Activated naive CD8-positive, alpha-beta T cell treated with anti-CD3 and anti-CD28 coated beads for 36 hours (primary cell): ENCODE data around the gene RAB11FIP5. TPM values are rescaled to one million over a fixed set of nuclear protein-coding genes. Genes with fewer than 3 reads are reported as not detected.
"Not testable (repeated sequence)": the region's sequence is repeated elsewhere in the genome, so short reads cannot be mapped to it uniquely, and the experiment has no call there.

Source experiments
- DNase-seq: peaks from one replicate; pipeline ENCODE4 v3.0.0; 2021
- H3K27ac Mint-ChIP-seq: one replicate; pipeline ENCODE4 v1.8.0; 2022; ENCODE audit warnings: mild to moderate bottlenecking, moderate library complexity, mixed read lengths
- H3K27me3 Mint-ChIP-seq: one replicate; pipeline ENCODE4 v1.8.0; 2022; ENCODE audit warnings: mild to moderate bottlenecking, mixed read lengths
- H3K36me3 Mint-ChIP-seq: one replicate; pipeline ENCODE4 v1.8.0; 2021; ENCODE audit warnings: mild to moderate bottlenecking, mixed read lengths
- H3K4me1 Mint-ChIP-seq: one replicate; pipeline ENCODE4 v1.8.0; 2021; ENCODE audit warnings: mixed read lengths
- H3K4me3 Mint-ChIP-seq: one replicate; pipeline ENCODE4 v1.8.0; 2022; ENCODE audit warnings: mild to moderate bottlenecking, moderate library complexity, mixed read lengths
- H3K9me3 Mint-ChIP-seq: one replicate; pipeline ENCODE4 v1.8.0; 2022; ENCODE audit warnings: mixed read lengths
- total RNA-seq, 2 experiments: library from RNA; stranded (reverse); gene quantifications; one replicate each; pipeline ENCODE4 v1.2.3, GENCODE V29; 2021

The RAB11FIP5 gene
- total RNA-seq, 2 experiments from 2014 or later = 4.0 to 4.3 TPM

- Mint-ChIP-seq H3K27me3 (no peaks in the 10 kb centered on the region), H3K36me3 (no peaks in the 10 kb centered on the region)
Measured at GRCh38 chr2:73099486-73099885, 13.3 kb downstream of the RAB11FIP5 start.

GRCh38 chr2:73095910-73096309 lies 16.8 kb downstream of the RAB11FIP5 start:
- Mint-ChIP-seq H3K27me3 (no peaks in the 10 kb centered on the region), H3K27ac (no peak overlapping the region), H3K9me3 (no peaks in the 10 kb centered on the region), H3K36me3 (no peaks in the 10 kb centered on the region), H3K4me1 (no peaks in the 10 kb centered on the region), H3K4me3 (no peak overlapping the region)
- no peak for DNase-seq

More at GRCh38 chr2:73099486-73099885, 13.3 kb downstream of the RAB11FIP5 start:
- no peak for DNase-seq
- no peak overlapping the region for H3K27ac Mint-ChIP-seq
- no peak overlapping the region for H3K4me3 Mint-ChIP-seq
- H3K4me1 Mint-ChIP-seq = peaks cover 2% of the 10 kb centered on the region
- H3K9me3 Mint-ChIP-seq = no peaks in the 10 kb centered on the region

GRCh38 chr2:73093601-73094218 lies 19.0 kb downstream of the RAB11FIP5 start:
- H3K36me3 Mint-ChIP-seq, H3K27ac Mint-ChIP-seq, DNase-seq, H3K27me3 Mint-ChIP-seq, H3K9me3 Mint-ChIP-seq, H3K4me1 Mint-ChIP-seq, H3K4me3 Mint-ChIP-seq: not testable (repeated sequence)

GRCh38 chr2:73092146-73092783 lies 20.5 kb downstream of the RAB11FIP5 start:
- Mint-ChIP-seq H3K9me3 (no peaks in the 10 kb centered on the region), H3K4me1 (no peaks in the 10 kb centered on the region), H3K4me3 (no peak overlapping the region), H3K27ac (no peak overlapping the region), H3K27me3 (no peaks in the 10 kb centered on the region), H3K36me3 (no peaks in the 10 kb centered on the region)
- DNase-seq = no peak

GRCh38 chr2:73091696-73092095 lies 21.1 kb downstream of the RAB11FIP5 start:
- no peak for DNase-seq
- H3K9me3 Mint-ChIP-seq = no peaks in the 10 kb centered on the region
- H3K36me3 Mint-ChIP-seq = no peaks in the 10 kb centered on the region
- H3K27me3 Mint-ChIP-seq = no peaks in the 10 kb centered on the region
- H3K4me3 Mint-ChIP-seq = no peak overlapping the region
- no peak overlapping the region for H3K27ac Mint-ChIP-seq
- H3K4me1 Mint-ChIP-seq = no peaks in the 10 kb centered on the region

GRCh38 chr2:73091164-73091563 lies 21.6 kb downstream of the RAB11FIP5 start:
- Mint-ChIP-seq H3K4me1 (no peaks in the 10 kb centered on the region), H3K9me3 (no peaks in the 10 kb centered on the region), H3K36me3 (no peaks in the 10 kb centered on the region), H3K27ac (no peak overlapping the region), H3K4me3 (no peak overlapping the region), H3K27me3 (no peaks in the 10 kb centered on the region)
- no peak for DNase-seq

- no peaks in the 10 kb centered on the region for H3K27me3 Mint-ChIP-seq
- H3K4me3 Mint-ChIP-seq = no peak overlapping the region
- H3K27ac Mint-ChIP-seq = no peak overlapping the region
- H3K9me3 Mint-ChIP-seq = no peaks in the 10 kb centered on the region
- H3K4me1 Mint-ChIP-seq = no peaks in the 10 kb centered on the region
- DNase-seq = no peak
- H3K36me3 Mint-ChIP-seq = no peaks in the 10 kb centered on the region
Measured at GRCh38 chr2:73089270-73090030, 23.3 kb downstream of the RAB11FIP5 start.

- Mint-ChIP-seq H3K4me1 (no peaks in the 10 kb centered on the region), H3K27ac (no peak overlapping the region)
- no peak for DNase-seq
Measured at GRCh38 chr2:73088703-73089102, 24.0 kb downstream of the RAB11FIP5 start.

GRCh38 chr2:73088211-73088610 lies 24.5 kb downstream of the RAB11FIP5 start:
- H3K4me1 Mint-ChIP-seq = no peaks in the 10 kb centered on the region
- H3K36me3 Mint-ChIP-seq = no peaks in the 10 kb centered on the region
- H3K9me3 Mint-ChIP-seq = no peaks in the 10 kb centered on the region
- no peak overlapping the region for H3K4me3 Mint-ChIP-seq
- DNase-seq = no peak
- H3K27ac Mint-ChIP-seq = no peak overlapping the region
- no peaks in the 10 kb centered on the region for H3K27me3 Mint-ChIP-seq

More at GRCh38 chr2:73088703-73089102, 24.0 kb downstream of the RAB11FIP5 start:
- H3K36me3 Mint-ChIP-seq = no peaks in the 10 kb centered on the region
- H3K27me3 Mint-ChIP-seq = no peaks in the 10 kb centered on the region
- H3K9me3 Mint-ChIP-seq = no peaks in the 10 kb centered on the region
- H3K4me3 Mint-ChIP-seq = no peak overlapping the region

- no peak overlapping the region for H3K4me3 Mint-ChIP-seq
- H3K4me1 Mint-ChIP-seq = no peaks in the 10 kb centered on the region
- DNase-seq = no peak
- no peaks in the 10 kb centered on the region for H3K36me3 Mint-ChIP-seq
- no peak overlapping the region for H3K27ac Mint-ChIP-seq
- no peaks in the 10 kb centered on the region for H3K9me3 Mint-ChIP-seq
- no peaks in the 10 kb centered on the region for H3K27me3 Mint-ChIP-seq
Measured at GRCh38 chr2:73087311-73087710, 25.4 kb downstream of the RAB11FIP5 start.

GRCh38 chr2:73085691-73086090 lies 27.1 kb downstream of the RAB11FIP5 start:
- Mint-ChIP-seq H3K27me3 (no peaks in the 10 kb centered on the region), H3K36me3 (no peaks in the 10 kb centered on the region), H3K4me3 (no peak overlapping the region), H3K9me3 (no peaks in the 10 kb centered on the region), H3K27ac (no peak overlapping the region), H3K4me1 (no peaks in the 10 kb centered on the region)
- peak; percentile 78 for DNase-seq

GRCh38 chr2:73084971-73085370 lies 27.8 kb downstream of the RAB11FIP5 start:
- Mint-ChIP-seq H3K4me3 (no peak overlapping the region), H3K27ac (no peak overlapping the region), H3K36me3 (no peaks in the 10 kb centered on the region), H3K4me1 (no peaks in the 10 kb centered on the region), H3K9me3 (no peaks in the 10 kb centered on the region), H3K27me3 (no peaks in the 10 kb centered on the region)
- no peak for DNase-seq

- no peaks in the 10 kb centered on the region for H3K27me3 Mint-ChIP-seq
- no peak for DNase-seq
- no peaks in the 10 kb centered on the region for H3K36me3 Mint-ChIP-seq
- no peaks in the 10 kb centered on the region for H3K9me3 Mint-ChIP-seq
- H3K4me1 Mint-ChIP-seq = no peaks in the 10 kb centered on the region
- H3K4me3 Mint-ChIP-seq = no peak overlapping the region
- no peak overlapping the region for H3K27ac Mint-ChIP-seq
Measured at GRCh38 chr2:73083886-73084800, 28.6 kb downstream of the RAB11FIP5 start.

- Mint-ChIP-seq H3K27ac (no peak overlapping the region), H3K4me3 (no peak overlapping the region), H3K36me3 (no peaks in the 10 kb centered on the region), H3K4me1 (no peaks in the 10 kb centered on the region), H3K9me3 (no peaks in the 10 kb centered on the region), H3K27me3 (no peaks in the 10 kb centered on the region)
- DNase-seq = no peak
Measured at GRCh38 chr2:73082523-73083410, 30.0 kb downstream of the RAB11FIP5 start.
